ENCODE data around the gene TGIF2LY. TPM values are rescaled to one million over a fixed set of nuclear protein-coding genes. Genes with fewer than 3 reads are reported as not detected.
"Not testable (repeated sequence)": the region's sequence is repeated elsewhere in the genome, so short reads cannot be mapped to it uniquely, and the experiment has no call there.

Gene TGIF2LY
- total RNA-seq = not detected

DNA sequence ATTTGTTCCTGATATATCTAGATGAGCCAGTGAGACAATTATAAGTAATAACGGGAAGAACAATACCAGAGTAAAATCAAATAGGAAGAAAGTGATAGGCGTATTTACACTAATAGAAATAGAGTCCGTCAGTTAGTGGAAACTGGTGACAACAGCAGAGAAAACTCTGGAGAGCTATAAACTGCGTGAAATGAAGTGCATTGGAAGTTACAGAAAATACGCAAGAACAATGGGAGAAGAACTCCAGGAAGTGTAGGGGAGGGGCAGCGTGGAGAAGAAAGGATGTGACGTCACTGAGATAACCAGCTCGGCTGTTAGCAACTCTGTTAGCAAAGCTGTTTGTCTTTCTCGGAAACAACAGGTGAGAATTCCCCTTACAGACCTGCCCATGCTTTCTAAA is at the start of gene TGIF2LY:
TSS of gene TGIF2LY (plus strand) at position 301 of the 400 bp plus-strand sequence. CDS start 178 bp downstream, outside the sequence.
- not testable (repeated sequence) for H3K4me3 ChIP-seq (ENCODE audit: low read length in 3 of 3); H3K27me3 ChIP-seq (ENCODE audit: control insufficient read depth in 3 of 3, insufficient read depth in 3 of 3, low read length in 3 of 3); H3K36me3 ChIP-seq (ENCODE audit: control insufficient read depth in 3 of 3, insufficient read depth in 3 of 3, low read length in 3 of 3); H3K4me1 ChIP-seq (ENCODE audit: control insufficient read depth in 3 of 3, insufficient read depth in 3 of 3, low read length in 3 of 3); H3K27ac ChIP-seq (ENCODE audit: low read depth, low read length); H3K9ac ChIP-seq (ENCODE audit: low read depth in 1 of 3, low read length in 3 of 3); H3K9me3 ChIP-seq (ENCODE audit: control insufficient read depth in 3 of 3, low read length in 3 of 3)

Small RNA genes within 50 kb of the gene (small RNA-seq; reads per million reads assigned to genes)
- gene PRRC2CP1 = not detected
